GM06990 (cell line): ENCODE data around the gene WDFY4.

Experiments used
- DNase-seq: peaks from one replicate; pipeline ENCODE4 v3.0.0-alpha.2; 2011; ENCODE audit not compliant: insufficient read length; ENCODE audit errors: extremely low read depth
- H3K27me3 ChIP-seq: replicated peaks from 2 replicates; pipeline ENCODE4 v1.6.0; 2011; ENCODE audit warnings: low read length; ENCODE audit not compliant: control insufficient read depth, insufficient read depth
- H3K36me3 ChIP-seq: 2 replicates; pipeline ENCODE4 v1.5.1; 2011; ENCODE audit warnings: low read length; ENCODE audit not compliant: control insufficient read depth, insufficient read depth
- H3K4me3 ChIP-seq: replicated peaks from 2 replicates; pipeline ENCODE4 v1.5.1; 2011; ENCODE audit warnings: low read depth, mild to moderate bottlenecking, control low read depth, low read length
- CTCF ChIP-seq: IDR thresholded peaks from 2 replicates; pipeline ENCODE4 v1.5.1; 2011; ENCODE audit warnings: low read length, control low read depth, mild to moderate bottlenecking, inconsistent platforms; ENCODE audit not compliant: insufficient read depth, poor library complexity, severe bottlenecking

Gene WDFY4

GRCh38 chr10:48999346-48999745 is 314.7 kb downstream of the WDFY4 start:
- no peaks in the 10 kb centered on the region for H3K36me3 ChIP-seq
- no peak for TF ChIP-seq CTCF
- H3K27me3 ChIP-seq, result no peaks in the 10 kb centered on the region; the same call in 1 of the 2 replicates
- no peak overlapping the region for H3K4me3 ChIP-seq
- no peak for DNase-seq

GRCh38 chr10:49000437-49001398 is 316.0 kb downstream of the WDFY4 start:
- no peak for DNase-seq
- no peaks in the 10 kb centered on the region for H3K36me3 ChIP-seq
- TF ChIP-seq CTCF, result no peak
- H3K27me3 ChIP-seq, result no peaks in the 10 kb centered on the region; the same call in 1 of the 2 replicates
- H3K4me3 ChIP-seq, result no peak overlapping the region

- no peaks in the 10 kb centered on the region for H3K36me3 ChIP-seq
- DNase-seq, result no peak
- no peak for TF ChIP-seq CTCF
- no peak overlapping the region for H3K4me3 ChIP-seq
- no peaks in the 10 kb centered on the region; the same call in 1 of the 2 replicates for H3K27me3 ChIP-seq
Measured at GRCh38 chr10:49001402-49001801, 316.7 kb downstream of the WDFY4 start.

GRCh38 chr10:49001870-49002672 is 317.4 kb downstream of the WDFY4 start:
- no peak for DNase-seq
- no peaks in the 10 kb centered on the region for H3K36me3 ChIP-seq
- no peaks in the 10 kb centered on the region; the same call in 1 of the 2 replicates for H3K27me3 ChIP-seq
- H3K4me3 ChIP-seq, result no peak overlapping the region
- TF ChIP-seq CTCF, result no peak

- no peaks in the 10 kb centered on the region for H3K27me3 ChIP-seq
- no peak for DNase-seq
- TF ChIP-seq CTCF, result no peak
- no peak overlapping the region for H3K4me3 ChIP-seq
- H3K36me3 ChIP-seq, result no peaks in the 10 kb centered on the region
Measured at GRCh38 chr10:49005270-49005669, 320.6 kb downstream of the WDFY4 start.
